Breast epithelium (tissue), 3 donors: ENCODE data around the gene HSPA12B.

Experiments
- CTCF ChIP-seq, 3 donors: fragments of 450-650 bp; IDR thresholded peaks; one replicate each; pipeline ENCODE4 v1.5.1; 2016 to 2017; ENCODE audit warnings: antibody characterized with exemption in 3 of 3, mild to moderate bottlenecking in 3 of 3, moderate library complexity in 3 of 3
- POLR2A ChIP-seq: fragments of 450-650 bp; IDR thresholded peaks from one replicate; pipeline ENCODE4 v1.6.1; 2016; ENCODE audit warnings: antibody characterized with exemption, mild to moderate bottlenecking, moderate library complexity
- POLR2AphosphoS5 ChIP-seq, 3 donors: sonication (generic); formaldehyde crosslinking; IDR thresholded peaks; one replicate each; pipeline ENCODE4 v1.6.1; 2017; ENCODE audit warnings: antibody characterized with exemption in 3 of 3

GRCh38 chr20:3800878-3801260, 68.4 kb downstream of the HSPA12B start:
- TF ChIP-seq CTCF (IDR thresholded peaks at IDR 0.05) (no peak), POLR2A (no peak), POLR2AphosphoS5 (IDR thresholded peaks at IDR 0.05) (no peak)
